Vein endothelial cell (primary cell): ENCODE measurements around the gene RMI1. TPM values are rescaled to one million over a fixed set of nuclear protein-coding genes. Genes with fewer than 3 reads are reported as not detected.

ENCODE experiments used
- small RNA-seq: library from RNA; depleted of rRNA; stranded (forward); fragments of <200 nt; gene quantifications from one replicate; pipeline ENCODE3, GENCODE V24; 2012
- total RNA-seq: library from RNA; depleted of rRNA; stranded (reverse); fragments of >200 nt; gene quantifications from 2 replicates; pipeline ENCODE4 v1.2.3, GENCODE V29; 2012

Gene RMI1
- 5.9 and 10.8 TPM in 2 replicates for total RNA-seq

DNA sequence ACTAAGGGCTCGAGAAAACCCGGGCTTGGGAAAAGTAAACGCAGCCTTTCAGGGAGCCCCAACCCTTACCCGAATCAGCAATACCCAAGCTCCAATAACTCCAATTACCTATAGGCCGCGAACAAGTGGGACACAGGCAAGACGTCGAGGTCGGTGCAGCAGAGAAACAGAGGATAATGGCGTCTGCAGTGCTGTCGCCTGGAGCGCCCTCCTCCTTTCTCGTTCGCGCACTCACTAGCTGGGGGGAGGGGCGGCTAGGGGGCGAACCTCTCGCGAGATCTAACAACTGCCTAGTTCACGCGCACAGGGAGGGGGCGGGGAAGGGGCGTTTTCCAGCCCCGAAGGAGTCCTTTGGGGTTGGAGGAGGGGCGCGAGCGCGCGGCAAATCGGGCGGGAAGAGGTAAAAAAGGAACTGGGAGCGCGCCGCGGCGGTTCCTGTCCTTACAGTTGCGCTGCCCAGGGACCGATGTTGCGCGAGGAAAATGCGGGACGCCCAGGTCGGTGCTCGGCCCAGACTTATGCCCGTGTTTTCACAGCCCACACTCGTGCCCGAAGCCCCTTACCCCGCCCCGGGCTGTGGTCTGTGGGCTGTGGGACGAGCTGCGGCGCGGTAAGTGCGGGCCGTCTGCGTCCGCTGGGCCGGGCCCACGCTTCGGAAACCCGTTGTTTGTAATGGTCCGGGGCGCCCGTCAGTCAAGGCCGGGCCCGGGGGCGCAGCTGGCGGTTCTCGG is at the start of gene RMI1:
RMI1 (plus strand) TSS at position 411 of the 731 bp plus-strand sequence. CDS start 20,182 bp downstream, outside the sequence.

DNA sequence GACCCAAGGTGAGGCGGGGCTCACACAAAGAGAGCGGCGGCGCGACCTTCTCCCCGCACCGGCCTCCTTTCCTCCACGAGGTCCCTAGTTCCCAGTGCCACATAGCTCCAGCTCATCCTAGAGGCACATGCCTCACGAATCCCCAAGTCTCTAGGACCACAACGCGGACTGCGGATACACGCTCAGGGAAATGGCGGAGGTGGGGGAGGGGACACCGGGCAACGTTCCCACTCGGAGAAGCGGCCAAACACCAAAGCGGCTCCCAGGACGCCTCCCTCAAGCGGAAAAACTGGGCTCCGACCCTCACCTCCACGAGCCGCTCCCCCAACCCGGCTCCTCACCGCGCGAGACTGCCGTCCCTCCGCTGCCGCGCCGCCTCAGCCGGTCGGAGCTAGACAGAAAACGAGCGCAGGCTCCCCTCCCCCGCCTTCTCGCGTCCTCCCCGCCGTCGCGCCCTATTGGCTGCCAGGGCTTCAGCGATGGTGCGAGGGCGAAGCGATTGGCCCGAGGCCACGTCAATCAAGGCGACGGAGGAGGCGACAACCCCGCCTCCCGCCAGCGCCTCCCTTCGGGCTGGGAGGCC is 702 bp upstream of the RMI1 start, which contains the start of gene HNRNPK:
HNRNPK (minus strand) TSS at position 404 of the 583 bp plus-strand sequence. CDS start 1,963 bp downstream, outside the sequence.

Small RNA genes within 50 kb of the gene (small RNA-seq; reads per million reads assigned to genes)
- gene RF00019: not detected

Other genes starting within 250 kb of the RMI1 start
- 0.65 and 0.86 TPM in 2 replicates for gene GKAP1, start 163.0 kb upstream of the RMI1 start, total RNA-seq
- 2.3 and 4.3 TPM in 2 replicates for gene KIF27, start 59.4 kb upstream of the RMI1 start, total RNA-seq
- 603 and 683 TPM in 2 replicates for gene HNRNPK, start 590 bp upstream of the RMI1 start, total RNA-seq